Suprapubic skin (tissue), 4 donors: ENCODE measurements around the gene C1orf167. TPM values are rescaled to one million over a fixed set of nuclear protein-coding genes. Genes with fewer than 3 reads are reported as not detected.
A peak's percentile ranks its signal among the peaks of the same experiment; 100 is the strongest.

Experiments used
- DNase-seq, 2 donors: peaks; one replicate each; pipeline ENCODE4 v3.0.0-alpha.2; 2019; ENCODE audit warnings: low spot score in 2 of 2
- H3K27ac ChIP-seq: fragments of 200-600 bp; sonication (generic); one replicate; pipeline ENCODE4 v1.5.1; 2019
- H3K27me3 ChIP-seq: fragments of 200-600 bp; sonication (generic); one replicate; pipeline ENCODE4 v1.5.1; 2019
- H3K36me3 ChIP-seq: fragments of 200-600 bp; sonication (generic); one replicate; pipeline ENCODE4 v1.5.1; 2019
- H3K4me1 ChIP-seq: fragments of 200-600 bp; sonication (generic); one replicate; pipeline ENCODE4 v1.5.1; 2019
- H3K4me3 ChIP-seq: fragments of 200-600 bp; sonication (generic); one replicate; pipeline ENCODE4 v1.5.1; 2019; ENCODE audit warnings: mild to moderate bottlenecking
- H3K9me3 ChIP-seq: fragments of 200-600 bp; sonication (generic); one replicate; pipeline ENCODE4 v1.5.1; 2019
- CTCF ChIP-seq, 2 donors: fragments of 200-600 bp in 1 of 2; fragments of 450-650 bp in 1 of 2; sonication (generic) in 1 of 2; IDR thresholded peaks; one replicate each; pipeline ENCODE4 v1.5.1; 2016 to 2019; ENCODE audit warnings: antibody characterized with exemption in 2 of 2, mild to moderate bottlenecking in 1 of 2, moderate library complexity in 1 of 2
- EP300 ChIP-seq: sonication (generic); formaldehyde crosslinking; IDR thresholded peaks from one replicate; pipeline ENCODE4 v1.6.1; 2017; ENCODE audit warnings: antibody characterized with exemption
- POLR2A ChIP-seq, 2 donors: fragments of 450-650 bp; IDR thresholded peaks; one replicate each; pipeline ENCODE4 v1.6.1; 2017; ENCODE audit warnings: antibody characterized with exemption in 2 of 2, mild to moderate bottlenecking in 2 of 2, moderate library complexity in 2 of 2
- POLR2AphosphoS5 ChIP-seq, 3 donors: sonication (generic); formaldehyde crosslinking; IDR thresholded peaks; one replicate each; pipeline ENCODE4 v1.6.1; 2017; ENCODE audit warnings: antibody characterized with exemption in 3 of 3
- WGBS: methylation state at CpG from one replicate; pipeline ENCODE4 v1.1.5; 2018; 5-methylcytosine and 5-hydroxymethylcytosine counted together
- total RNA-seq, 4 donors: library from RNA; depleted of rRNA; stranded (reverse); fragments of >200 nt; gene quantifications; one replicate each; pipeline ENCODE4 v1.1.0, GENCODE V29; 2016

Gene C1orf167
- total RNA-seq, 4 donors from 2014 or later: 1.1 to 6.1 TPM; not detected in 2

GRCh38 chr1:11789126-11790067, 27.4 kb downstream of the C1orf167 start:
- DNase-seq: no peak
- Histone ChIP-seq H3K9me3 (no peaks in the 10 kb centered on the region), H3K27me3 (no peaks in the 10 kb centered on the region), H3K4me1 (peaks cover 76% of the 10 kb centered on the region), H3K36me3 (peaks cover 25% of the 10 kb centered on the region), H3K27ac (peak overlapping the region; percentile 88), H3K4me3 (peak overlapping the region; percentile 5)
- 65% methylated on average over 13 of the region's 13 CpGs for WGBS
- TF ChIP-seq POLR2AphosphoS5 (IDR thresholded peaks at IDR 0.05) (no peak), CTCF (IDR thresholded peaks at IDR 0.05) (no peak), EP300 (no peak), POLR2A (IDR thresholded peaks at IDR 0.05) (no peak)

GRCh38 chr1:11790101-11790879, 28.3 kb downstream of the C1orf167 start:
- H3K36me3 ChIP-seq: peaks cover 34% of the 10 kb centered on the region
- H3K4me3 ChIP-seq: no peak overlapping the region
- peaks cover 67% of the 10 kb centered on the region for H3K4me1 ChIP-seq
- TF ChIP-seq CTCF (IDR thresholded peaks at IDR 0.05) (no peak), POLR2A (IDR thresholded peaks at IDR 0.05) (no peak), POLR2AphosphoS5 (IDR thresholded peaks at IDR 0.05) (no peak), EP300 (no peak)
- WGBS: 77% methylated on average over 14 of the region's 20 CpGs
- H3K27ac ChIP-seq: peak overlapping the region; percentile 88
- no peaks in the 10 kb centered on the region for H3K27me3 ChIP-seq
- DNase-seq: no peak
- no peaks in the 10 kb centered on the region for H3K9me3 ChIP-seq

- H3K27me3 ChIP-seq: no peaks in the 10 kb centered on the region
- H3K9me3 ChIP-seq: no peaks in the 10 kb centered on the region
- peak; percentile 88 for TF ChIP-seq EP300
- TF ChIP-seq POLR2AphosphoS5 (IDR thresholded peaks at IDR 0.05): peak; percentile 81 to 97 (median 96)
- TF ChIP-seq POLR2A (IDR thresholded peaks at IDR 0.05): no peak
- H3K4me3 ChIP-seq: no peak overlapping the region
- DNase-seq: peak; percentile 91 to 96
- H3K36me3 ChIP-seq: peaks cover 42% of the 10 kb centered on the region
- WGBS: 53% methylated on average over 14 of the region's 19 CpGs
- H3K4me1 ChIP-seq: peaks cover 62% of the 10 kb centered on the region
- peak overlapping the region; percentile 88 for H3K27ac ChIP-seq
Observed at GRCh38 chr1:11790880-11791715, 29.1 kb downstream of the C1orf167 start.

- Histone ChIP-seq H3K36me3 (peaks cover 48% of the 10 kb centered on the region), H3K4me1 (peaks cover 57% of the 10 kb centered on the region), H3K27me3 (no peaks in the 10 kb centered on the region), H3K9me3 (no peaks in the 10 kb centered on the region), H3K4me3 (no peak overlapping the region), H3K27ac (peak overlapping the region; percentile 88)
- no peak for TF ChIP-seq POLR2A (IDR thresholded peaks at IDR 0.05)
- no peak for TF ChIP-seq EP300
- TF ChIP-seq CTCF (IDR thresholded peaks at IDR 0.05): no peak
- WGBS: 87% methylated on average over 11 of the region's 11 CpGs
- DNase-seq: no peak
Observed at GRCh38 chr1:11792106-11792505, 30.1 kb downstream of the C1orf167 start.

GRCh38 chr1:11793819-11794218, 31.8 kb downstream of the C1orf167 start:
- Histone ChIP-seq H3K27ac (no peak overlapping the region), H3K27me3 (no peaks in the 10 kb centered on the region), H3K9me3 (no peaks in the 10 kb centered on the region), H3K4me3 (no peak overlapping the region), H3K36me3 (peaks cover 54% of the 10 kb centered on the region), H3K4me1 (peaks cover 40% of the 10 kb centered on the region)
- TF ChIP-seq POLR2A (IDR thresholded peaks at IDR 0.05): no peak
- no peak for TF ChIP-seq EP300
- TF ChIP-seq CTCF (IDR thresholded peaks at IDR 0.05): no peak
- no peak for TF ChIP-seq POLR2AphosphoS5 (IDR thresholded peaks at IDR 0.05)
- 97% methylated on average over 11 of the region's 15 CpGs for WGBS
- DNase-seq: peak in 1 of 2 donors; percentile 52
